Measurements from ENCODE around the gene DOCK9.

DNA sequence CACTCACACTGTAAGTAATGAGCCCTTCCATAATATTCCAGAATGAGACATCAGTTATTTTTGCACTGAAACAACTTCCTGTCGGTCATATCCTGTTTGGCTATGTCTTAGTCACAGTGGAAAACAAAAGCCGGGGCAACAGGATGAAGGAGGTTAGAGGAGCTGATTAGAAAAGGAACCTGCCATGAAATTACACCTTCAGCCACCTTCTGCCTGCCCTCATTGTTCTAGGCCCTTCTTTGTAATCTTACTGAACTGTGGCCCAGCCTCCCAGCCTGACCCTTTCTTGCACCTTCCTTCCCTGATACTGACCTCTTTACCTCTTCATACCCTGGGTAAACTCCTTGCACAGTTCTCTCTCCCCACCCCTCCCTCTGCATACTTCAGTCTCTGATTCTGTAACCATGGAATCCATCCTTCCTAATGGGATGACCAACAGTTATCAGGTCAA is 67.3 kb downstream of the DOCK9 start:
- TF ChIP-seq EZH2 (IDR thresholded peaks at IDR 0.05; ENCODE audit: low read length, missing control alignments), result no peak
- no peak for TF ChIP-seq CTCF (conservative IDR thresholded peaks at IDR 0.05 in 1 of 2, IDR thresholded peaks at IDR 0.05 in 1 of 2; ENCODE audit: low read depth in 1 of 2, low read length in 2 of 2)
